ENCODE results near the gene HAUS7. TPM values are rescaled to one million over a fixed set of nuclear protein-coding genes. Genes with fewer than 3 reads are reported as not detected.

HAUS7 gene
- total and polyA plus RNA-seq, 2 experiments from 2014 or later: 59.8 to 77.9 TPM

GRCh38 chrX:153468008-153468580 is 2.3 kb downstream of the HAUS7 start (continued):
- TF ChIP-seq CTCF (conservative IDR thresholded peaks at IDR 0.05; ENCODE audit: low read depth in 2 of 2) (no peak), STAT1 (IDR thresholded peaks at IDR 0.05; ENCODE audit: unreplicated experiment) (no peak), NANOG (IDR thresholded peaks at IDR 0.05; ENCODE audit: borderline replicate concordance) (no peak), EZH2phosphoT487 (IDR thresholded peaks at IDR 0.05; ENCODE audit: unreplicated experiment) (no peak), ZNF462 (CRISPR knock-in tag; IDR thresholded peaks at IDR 0.05) (no peak)

- Histone ChIP-seq H3F3A (replicated peaks; ENCODE audit: low read depth) (no peaks in the 10 kb centered on the region), H3K27me3 (ENCODE audit: insufficient read depth) (no peaks in the 10 kb centered on the region), H3K9me2 (ENCODE audit: insufficient read depth) (no peaks in the 10 kb centered on the region), H3K79me2 (replicated peaks; ENCODE audit: insufficient read depth) (no peaks in the 10 kb centered on the region), H4K20me1 (replicated peaks; ENCODE audit: insufficient read depth) (no peaks in the 10 kb centered on the region; the same call in 1 of the 2 replicates), H2AFZ (no peak overlapping the region), H3K36me3 (ENCODE audit: insufficient read depth) (no peaks in the 10 kb centered on the region), H3K27ac (ENCODE audit: low read depth) (no peak overlapping the region), H3K4me3 (no peak overlapping the region), H3K4me1 (ENCODE audit: insufficient read depth) (no peaks in the 10 kb centered on the region), H3K4me2 (no peak overlapping the region)
- Mint-ChIP-seq H3K9me3 (no peaks in the 10 kb centered on the region), H3K27me3 (ENCODE audit: insufficient read depth, low read depth, poor library complexity) (peaks cover 15% of the 10 kb centered on the region), H3K36me3 (ENCODE audit: low read depth) (peaks cover 18% of the 10 kb centered on the region; the same call in 2 of the 3 replicates), H3K27ac (no peak overlapping the region), H3K4me1 (0 out of 3 replicates have a peak, but pooled peaks cover 2% of the 10 kb centered on the region), H3K4me3 (no peak overlapping the region)
- ATAC-seq: no peak
- TF ChIP-seq JUNB (IDR thresholded peaks at IDR 0.05; ENCODE audit: unreplicated experiment) (no peak), ETS1 (IDR thresholded peaks at IDR 0.05) (no peak), EZH2 (IDR thresholded peaks at IDR 0.05; ENCODE audit: low read depth, unreplicated experiment) (no peak), ZNF114 (CRISPR knock-in tag; IDR thresholded peaks at IDR 0.05) (no peak), REST (IDR thresholded peaks at IDR 0.05; ENCODE audit: unreplicated experiment) (no peak), EZH2phosphoT487 (IDR thresholded peaks at IDR 0.05; ENCODE audit: unreplicated experiment) (no peak), STAT1 (IDR thresholded peaks at IDR 0.05; ENCODE audit: unreplicated experiment) (no peak), CREB1 (CRISPR knock-in tag; IDR thresholded peaks at IDR 0.05; ENCODE audit: low read depth) (no peak)
- no peak for DNase-seq (ENCODE audit: low spot score)
Observed at GRCh38 chrX:153465691-153466380, 4.5 kb downstream of the HAUS7 start.

All from GM23338 (cell line).